Osteoblast (primary cell): Measurements from ENCODE around the gene IL11RA. TPM values are rescaled to one million over a fixed set of nuclear protein-coding genes. Genes with fewer than 3 reads are reported as not detected.

ENCODE experiments used
- DNase-seq: peaks from one replicate; pipeline ENCODE4 v3.0.0; 2011; ENCODE audit warnings: low spot score, mixed read lengths; ENCODE audit not compliant: insufficient read length; ENCODE audit errors: missing footprints
- H2AFZ ChIP-seq: 2 replicates; pipeline ENCODE4 v1.6.0; 2011; ENCODE audit warnings: mild to moderate bottlenecking, low read length
- H3K27ac ChIP-seq: 2 replicates; pipeline ENCODE4 v1.5.1; 2011; ENCODE audit warnings: mild to moderate bottlenecking, low read depth, low read length, moderate library complexity
- H3K27me3 ChIP-seq: 2 replicates; pipeline ENCODE4 v1.6.0; 2012; ENCODE audit warnings: mild to moderate bottlenecking, control low read depth, inconsistent platforms, low read length, moderate library complexity; ENCODE audit not compliant: insufficient read depth
- H3K36me3 ChIP-seq: 2 replicates; pipeline ENCODE4 v1.5.1; 2011; ENCODE audit warnings: mild to moderate bottlenecking, low read length, control low read depth, moderate library complexity; ENCODE audit not compliant: insufficient read depth
- H3K4me1 ChIP-seq: 2 replicates; pipeline ENCODE4 v1.5.1; 2011; ENCODE audit warnings: mild to moderate bottlenecking, low read length, control low read depth, moderate library complexity; ENCODE audit not compliant: insufficient read depth
- H3K4me2 ChIP-seq: 2 replicates; pipeline ENCODE4 v1.6.0; 2011; ENCODE audit warnings: mild to moderate bottlenecking, low read length; ENCODE audit not compliant: insufficient read depth
- H3K4me3 ChIP-seq: fragments of 200-600 bp; sonication (generic); 3 replicates; pipeline ENCODE4 v1.5.1; 2012; ENCODE audit warnings: mild to moderate bottlenecking, low read length, inconsistent platforms; ENCODE audit not compliant: insufficient read depth
- H3K79me2 ChIP-seq: 2 replicates; pipeline ENCODE4 v1.6.0; 2012; ENCODE audit warnings: mild to moderate bottlenecking, low read length, control low read depth, inconsistent platforms; ENCODE audit not compliant: insufficient read depth
- H3K9me3 ChIP-seq: 2 replicates; pipeline ENCODE4 v1.5.1; 2011; ENCODE audit warnings: low read depth, low read length, control low read depth
- H4K20me1 ChIP-seq: 2 replicates; pipeline ENCODE4 v1.6.0; 2012; ENCODE audit warnings: mild to moderate bottlenecking, low read length, control low read depth; ENCODE audit not compliant: insufficient read depth
- total RNA-seq: library from RNA; depleted of rRNA; stranded (reverse); fragments of >200 nt; gene quantifications from 2 replicates; pipeline ENCODE4 v1.2.3, GENCODE V29; 2012
- TF ChIP-seq, protein P1 (sequence below): IDR thresholded peaks from 2 replicates; pipeline ENCODE4 v1.5.1; 2011; ENCODE audit warnings: mild to moderate bottlenecking, low read depth, low read length, moderate library complexity; ENCODE audit errors: extremely low read depth

IL11RA gene
- total RNA-seq, 1 donor = 34.4 TPM

DNA sequence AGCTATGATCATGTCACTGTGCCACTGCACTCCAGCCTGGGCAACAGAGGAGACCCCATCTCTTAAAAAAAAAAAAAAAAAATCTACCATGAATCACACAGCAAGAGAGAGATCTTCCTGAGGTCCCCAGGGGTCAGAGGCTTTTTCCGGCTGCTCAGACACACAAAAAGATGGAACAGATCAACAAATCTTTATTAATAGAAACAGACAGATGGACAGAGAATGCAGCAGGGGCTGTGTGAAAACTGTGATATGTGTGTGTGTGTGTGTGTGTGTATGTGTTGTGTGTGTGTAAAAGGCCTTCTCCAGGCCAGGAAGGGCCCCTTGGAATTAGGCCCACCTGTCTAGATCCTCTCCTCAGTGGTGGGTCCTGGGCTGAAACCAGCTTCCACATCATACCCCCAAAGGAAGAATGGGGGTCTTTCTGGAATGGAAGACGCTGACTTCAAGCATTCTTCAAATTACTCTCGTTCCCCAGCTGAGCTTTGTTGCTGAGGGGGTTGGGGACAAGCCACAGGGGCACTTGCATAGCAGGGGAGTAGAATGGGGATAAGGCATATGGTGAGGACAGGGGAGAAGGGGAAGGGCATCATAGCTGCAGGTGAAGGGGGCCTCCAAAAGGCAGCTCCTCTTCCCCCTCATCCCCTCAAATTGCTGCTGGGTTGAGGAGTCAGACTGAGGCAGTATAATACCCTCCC, 17.3 kb upstream of the IL11RA start:
- Histone ChIP-seq H3K79me2 (peaks cover 23% of the 10 kb centered on the region), H3K4me1 (peaks cover 21% of the 10 kb centered on the region), H3K27ac (no peak overlapping the region), H3K4me2 (no peak overlapping the region), H3K9me3 (no peaks in the 10 kb centered on the region), H3K27me3 (peaks cover 16% of the 10 kb centered on the region), H3K36me3 (peaks cover 8% of the 10 kb centered on the region), H2AFZ (no peak overlapping the region), H4K20me1 (peaks cover 19% of the 10 kb centered on the region), H3K4me3 (no peak overlapping the region)
- DNase-seq = no peak
- TF ChIP-seq, protein P1, sequence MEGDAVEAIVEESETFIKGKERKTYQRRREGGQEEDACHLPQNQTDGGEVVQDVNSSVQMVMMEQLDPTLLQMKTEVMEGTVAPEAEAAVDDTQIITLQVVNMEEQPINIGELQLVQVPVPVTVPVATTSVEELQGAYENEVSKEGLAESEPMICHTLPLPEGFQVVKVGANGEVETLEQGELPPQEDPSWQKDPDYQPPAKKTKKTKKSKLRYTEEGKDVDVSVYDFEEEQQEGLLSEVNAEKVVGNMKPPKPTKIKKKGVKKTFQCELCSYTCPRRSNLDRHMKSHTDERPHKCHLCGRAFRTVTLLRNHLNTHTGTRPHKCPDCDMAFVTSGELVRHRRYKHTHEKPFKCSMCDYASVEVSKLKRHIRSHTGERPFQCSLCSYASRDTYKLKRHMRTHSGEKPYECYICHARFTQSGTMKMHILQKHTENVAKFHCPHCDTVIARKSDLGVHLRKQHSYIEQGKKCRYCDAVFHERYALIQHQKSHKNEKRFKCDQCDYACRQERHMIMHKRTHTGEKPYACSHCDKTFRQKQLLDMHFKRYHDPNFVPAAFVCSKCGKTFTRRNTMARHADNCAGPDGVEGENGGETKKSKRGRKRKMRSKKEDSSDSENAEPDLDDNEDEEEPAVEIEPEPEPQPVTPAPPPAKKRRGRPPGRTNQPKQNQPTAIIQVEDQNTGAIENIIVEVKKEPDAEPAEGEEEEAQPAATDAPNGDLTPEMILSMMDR = no peak

DNA sequence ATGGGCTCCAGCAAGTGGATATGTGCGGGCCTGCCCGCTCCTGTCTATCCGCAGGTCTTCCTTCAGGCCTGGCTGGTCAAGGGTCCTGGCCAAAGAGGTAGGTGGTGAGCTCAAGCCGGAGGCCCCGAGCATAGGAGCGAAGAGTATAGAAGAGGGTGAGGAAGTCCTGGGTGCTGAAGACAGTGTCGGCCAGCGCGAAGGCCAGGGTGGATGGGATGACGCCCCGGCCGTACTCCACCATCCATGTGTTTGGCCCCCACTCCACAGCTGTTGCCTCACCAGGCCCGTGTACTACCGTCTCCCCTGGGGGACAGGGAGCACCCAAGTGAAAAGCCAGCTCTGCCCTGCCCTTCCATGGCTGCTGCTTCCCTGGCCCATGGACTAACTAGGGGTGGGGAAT, 16.4 kb upstream of the IL11RA start:
- H3K4me1 ChIP-seq = peaks cover 21% of the 10 kb centered on the region
- no peak overlapping the region for H3K4me3 ChIP-seq
- peaks cover 19% of the 10 kb centered on the region for H4K20me1 ChIP-seq
- TF ChIP-seq, protein P1 = no peak
- no peak overlapping the region for H2AFZ ChIP-seq
- H3K79me2 ChIP-seq = peaks cover 23% of the 10 kb centered on the region
- no peaks in the 10 kb centered on the region for H3K9me3 ChIP-seq
- DNase-seq = no peak
- no peak overlapping the region for H3K27ac ChIP-seq
- H3K27me3 ChIP-seq = peaks cover 8% of the 10 kb centered on the region
- H3K36me3 ChIP-seq = peaks cover 8% of the 10 kb centered on the region
- no peak overlapping the region for H3K4me2 ChIP-seq

DNA sequence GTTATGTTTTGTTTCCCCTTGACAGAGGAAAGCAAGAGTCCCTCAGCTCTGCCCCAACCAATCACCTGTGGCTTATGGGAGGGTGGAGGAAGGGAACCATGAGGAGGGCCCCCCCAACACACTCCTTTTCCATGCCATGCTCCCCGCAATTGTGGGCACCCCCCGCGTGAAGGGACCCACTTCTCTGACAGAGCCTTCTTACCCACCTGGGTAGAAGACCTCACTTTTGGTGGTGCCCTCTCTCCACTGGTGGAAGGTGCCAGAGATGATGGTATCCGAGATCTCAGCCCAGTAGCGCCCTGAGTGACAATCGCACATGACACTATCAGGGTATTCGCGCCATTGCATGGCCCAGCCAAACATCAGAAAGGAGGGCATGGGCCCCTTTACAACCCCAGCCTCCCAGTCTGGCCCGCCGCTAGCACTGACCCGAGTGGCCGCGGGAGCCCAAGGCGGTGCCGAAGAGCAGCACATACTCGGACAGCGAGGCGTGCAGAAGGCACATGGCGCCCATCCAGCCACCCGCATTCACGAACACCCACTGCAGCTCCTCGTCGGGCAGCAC, 15.1 kb upstream of the IL11RA start:
- Histone ChIP-seq H3K9me3 (no peaks in the 10 kb centered on the region), H2AFZ (peak overlapping the region; percentile 95), H3K79me2 (peaks cover 23% of the 10 kb centered on the region), H3K4me1 (peaks cover 21% of the 10 kb centered on the region), H3K4me3 (peak overlapping the region; percentile 89), H3K27ac (peak overlapping the region; percentile 64), H4K20me1 (peaks cover 19% of the 10 kb centered on the region), H3K27me3 (no peaks in the 10 kb centered on the region), H3K4me2 (peak overlapping the region; percentile 87), H3K36me3 (peaks cover 8% of the 10 kb centered on the region)
- peak; percentile 93 for DNase-seq
- TF ChIP-seq, protein P1 = no peak

DNA sequence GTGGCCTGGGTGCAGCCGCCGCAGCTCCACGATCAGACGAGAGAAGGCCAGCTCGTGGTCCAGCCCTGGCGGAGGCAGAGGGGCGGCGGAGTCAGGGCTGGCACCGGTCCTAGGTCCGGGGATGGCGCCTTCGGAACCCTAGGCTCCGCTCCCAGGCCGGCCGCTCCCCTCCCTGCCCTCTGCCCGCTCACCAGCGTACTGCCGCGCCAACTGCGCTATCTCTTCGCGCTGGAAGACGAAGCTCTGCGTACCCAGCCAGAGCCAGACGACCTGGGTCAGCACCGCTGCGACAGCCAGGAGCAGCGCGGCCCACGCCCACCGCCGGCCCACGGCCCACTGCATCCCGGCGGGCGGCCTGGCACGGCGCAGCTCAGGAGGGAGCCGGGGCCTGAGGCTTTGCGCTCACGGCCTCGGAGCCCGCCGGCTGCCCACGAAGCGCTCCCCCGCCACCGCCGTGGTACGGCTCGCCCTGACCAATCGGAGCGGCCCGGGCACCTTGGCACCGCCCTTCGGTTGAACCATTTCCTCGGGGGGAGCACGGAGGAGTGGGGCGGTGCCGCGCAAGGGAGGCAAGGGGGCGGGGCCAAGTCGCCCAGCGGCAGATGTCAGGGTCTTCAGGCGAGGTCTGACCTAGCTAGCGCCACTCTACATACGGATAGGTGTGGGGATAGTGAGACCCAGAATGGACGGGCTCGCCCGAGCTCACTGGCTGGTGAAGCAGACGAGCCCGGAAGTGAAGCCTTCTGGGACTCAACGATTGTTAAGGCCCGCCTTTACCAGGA, 14.4 kb upstream of the IL11RA start, which contains the start of gene SIGMAR1:
Gene SIGMAR1 (minus strand): TSS at position 432 of the 782 bp plus-strand sequence. CDS start 90 bp downstream, at position 342.
- Histone ChIP-seq H3K27ac (peak within 1 kb of the TSS; percentile 64), H3K79me2 (peaks cover 23% of the 10 kb centered on the region), H3K9me3 (no peaks in the 10 kb centered on the region), H3K4me2 (peak within 1 kb of the TSS; percentile 87), H2AFZ (peak within 1 kb of the TSS; percentile 95), H3K4me3 (peak within 1 kb of the TSS; percentile 89), H3K4me1 (peaks cover 21% of the 10 kb centered on the region), H3K36me3 (peaks cover 8% of the 10 kb centered on the region), H4K20me1 (peaks cover 19% of the 10 kb centered on the region), H3K27me3 (no peaks in the 10 kb centered on the region)
- TF ChIP-seq, protein P1 = no peak
- peak; percentile 98 for DNase-seq
